Upper lobe of left lung (tissue), 6 donors: Measurements from ENCODE around the gene ADAMTS7. TPM values are rescaled to one million over a fixed set of nuclear protein-coding genes. Genes with fewer than 3 reads are reported as not detected.
"Not testable (repeated sequence)": the region's sequence is repeated elsewhere in the genome, so short reads cannot be mapped to it uniquely, and the experiment has no call there.

Source experiments
- ATAC-seq, 2 donors: fragments of 200-7000 bp; cut with Tn5 transposase; one replicate each; pipeline ENCODE4 v1.9.1; 2022; ENCODE audit warnings: mild to moderate bottlenecking in 2 of 2, moderate library complexity in 2 of 2; ENCODE audit not compliant: low FRiP score in 2 of 2
- DNase-seq, 2 donors: peaks; one replicate each; pipeline ENCODE4 v3.0.0-alpha.2; 2019 to 2020
- H3K27ac ChIP-seq, 4 donors: fragments of 200-600 bp; sonication (generic); one replicate each; pipeline ENCODE4 v1.5.1; 2016 to 2019
- H3K27me3 ChIP-seq, 4 donors: fragments of 200-600 bp; sonication (generic); one replicate each; pipeline ENCODE4 v1.5.1; 2017 to 2019
- H3K36me3 ChIP-seq, 4 donors: fragments of 200-600 bp; sonication (generic); one replicate each; pipeline ENCODE4 v1.5.1; 2016 to 2019
- H3K4me1 ChIP-seq, 4 donors: fragments of 200-600 bp; sonication (generic); one replicate each; pipeline ENCODE4 v1.5.1; 2018 to 2019
- H3K4me3 ChIP-seq, 4 donors: fragments of 200-600 bp; sonication (generic); one replicate each; pipeline ENCODE4 v1.5.1; 2017 to 2019; ENCODE audit warnings: mild to moderate bottlenecking in 2 of 4, moderate library complexity in 1 of 4
- H3K9me3 ChIP-seq, 4 donors: fragments of 200-600 bp; sonication (generic); one replicate each; pipeline ENCODE4 v1.5.1; 2018 to 2019
- CTCF ChIP-seq, 6 experiments: fragments of 450-650 bp in 4 of 6; fragments of 200-600 bp in 2 of 6; sonication (generic) in 2 of 6; IDR thresholded peaks; one replicate each; pipeline ENCODE4 v1.5.1; 2016 to 2019; ENCODE audit warnings: antibody characterized with exemption in 6 of 6
- EP300 ChIP-seq, 4 donors: sonication (generic); formaldehyde crosslinking; IDR thresholded peaks; one replicate each; pipeline ENCODE4 v1.5.1; 2017; ENCODE audit warnings: antibody characterized with exemption in 4 of 4, control low read depth in 2 of 4
- POLR2A ChIP-seq, 4 donors: fragments of 450-650 bp; IDR thresholded peaks; one replicate each; pipeline ENCODE4 v1.5.1; 2016 to 2017; ENCODE audit warnings: antibody characterized with exemption in 4 of 4, mild to moderate bottlenecking in 2 of 4
- POLR2AphosphoS5 ChIP-seq, 2 donors: sonication (generic); formaldehyde crosslinking; IDR thresholded peaks; one replicate each; pipeline ENCODE4 v1.5.1; 2017; ENCODE audit warnings: antibody characterized with exemption in 2 of 2
- WGBS, 2 donors: methylation state at CpG; one replicate each; pipeline ENCODE4 v1.1.5; 2017 to 2018; 5-methylcytosine and 5-hydroxymethylcytosine counted together
- total RNA-seq, 6 donors: library from RNA; depleted of rRNA in 4 of 6; stranded (reverse); fragments of >200 nt in 4 of 6; gene quantifications; one replicate each; pipeline versions ENCODE4 v1.1.0 to v1.2.1, GENCODE V29; 2016 to 2021
- donor health status: DM: no; HTN: no; CAD: no; lungs with moderate emphysema.
- donor health status: DM: no; HTN: yes; CAD: no; lungs with severe emphysema.

The ADAMTS7 gene
- total RNA-seq, 6 donors from 2014 or later, result 1.8 to 10.2 (median 5.1) TPM

- not testable (repeated sequence) for H3K27me3 ChIP-seq, H3K36me3 ChIP-seq, H3K9me3 ChIP-seq, ATAC-seq, H3K4me3 ChIP-seq
- Histone ChIP-seq H3K4me1 (peaks cover 21 to 32% (median 28%) of the 10 kb centered on the region in 4 donors), H3K27ac (peak overlapping the region in 1 of 4 donors; percentile 42)
- 83 to 94% methylated on average over 9 to 11 of the region's 11 CpGs for WGBS, 2 donors
- peak in 1 of 2 donors; percentile 54 for DNase-seq
These were observed 52.6 kb downstream of the ADAMTS7 start for GRCh38 chr15:78758486-78759200.

- DNase-seq, result peak in 1 of 2 donors; percentile 30
- not testable (repeated sequence) for H3K27ac ChIP-seq, H3K4me3 ChIP-seq, H3K27me3 ChIP-seq, ATAC-seq, H3K36me3 ChIP-seq, H3K9me3 ChIP-seq
- peaks cover 21 to 32% (median 28%) of the 10 kb centered on the region in 4 donors for H3K4me1 ChIP-seq
- WGBS, 2 donors, result 89 to 94% methylated on average over 3 to 8 of the region's 8 CpGs
These were observed 53.2 kb downstream of the ADAMTS7 start for GRCh38 chr15:78758084-78758483.

- DNase-seq (no peak), ATAC-seq (no peak)
- WGBS, 2 donors, result 96 to 97% methylated on average over 10 of the region's 10 CpGs
- no peaks in the 10 kb centered on the region for H3K36me3 ChIP-seq
- no peaks in the 10 kb centered on the region for H3K27me3 ChIP-seq
- TF ChIP-seq EP300 (IDR thresholded peaks at IDR 0.05) (no peak), CTCF (IDR thresholded peaks at IDR 0.05) (no peak), POLR2A (IDR thresholded peaks at IDR 0.05) (no peak), POLR2AphosphoS5 (IDR thresholded peaks at IDR 0.05) (no peak)
- no peaks in the 10 kb centered on the region for H3K9me3 ChIP-seq
- H3K27ac ChIP-seq, result peak overlapping the region in 2 of 4 donors; percentile 69 to 70
- no peak overlapping the region for H3K4me3 ChIP-seq
- H3K4me1 ChIP-seq, result peaks cover 21 to 32% (median 28%) of the 10 kb centered on the region in 4 donors
These were observed 53.7 kb downstream of the ADAMTS7 start for GRCh38 chr15:78757636-78757905.

- TF ChIP-seq POLR2AphosphoS5 (IDR thresholded peaks at IDR 0.05), result peak in 1 of 2 donors; percentile 9
- WGBS, 2 donors, result 39 to 63% methylated on average over 7 to 22 of the region's 25 CpGs
- H3K27me3 ChIP-seq, H3K9me3 ChIP-seq, H3K4me3 ChIP-seq, H3K36me3 ChIP-seq: not testable (repeated sequence)
- DNase-seq, result peak; percentile 36 to 74
- ATAC-seq, result peak; percentile 49 to 84
- Histone ChIP-seq H3K27ac (peak overlapping the region; percentile 49 to 70 (median 62)), H3K4me1 (peaks cover 21 to 28% (median 24%) of the 10 kb centered on the region in 4 donors)
These were observed 54.3 kb downstream of the ADAMTS7 start for GRCh38 chr15:78756781-78757635.

- Histone ChIP-seq H3K27ac (peak overlapping the region in 1 of 4 donors; percentile 11), H3K4me1 (peaks cover 11 to 19% (median 17%) of the 10 kb centered on the region in 4 donors)
- H3K36me3 ChIP-seq, H3K27me3 ChIP-seq, H3K9me3 ChIP-seq, H3K4me3 ChIP-seq: not testable (repeated sequence)
- DNase-seq, result peak in 1 of 2 donors; percentile 59
- peak in 4 of 6 experiments; percentile 20 to 41 (median 34) for TF ChIP-seq CTCF (IDR thresholded peaks at IDR 0.05)
- WGBS, 2 donors, result 63% methylated on average over 13 of the region's 13 CpGs
- peak in 1 of 2 donors; percentile 49 for ATAC-seq
These were observed 55.2 kb downstream of the ADAMTS7 start for GRCh38 chr15:78755900-78756591.

- 71 to 74% methylated on average over 13 of the region's 14 CpGs for WGBS, 2 donors
- peaks cover 10 to 23% (median 18%) of the 10 kb centered on the region in 4 donors for H3K4me1 ChIP-seq
- H3K36me3 ChIP-seq, H3K4me3 ChIP-seq, H3K27ac ChIP-seq, ATAC-seq, H3K9me3 ChIP-seq, H3K27me3 ChIP-seq: not testable (repeated sequence)
- DNase-seq, result peak in 1 of 2 donors; percentile 31
These were observed 56.5 kb downstream of the ADAMTS7 start for GRCh38 chr15:78754637-78755280.

- ATAC-seq, H3K9me3 ChIP-seq, H3K27me3 ChIP-seq, H3K36me3 ChIP-seq, H3K4me3 ChIP-seq, H3K27ac ChIP-seq: not testable (repeated sequence)
- peak in 1 of 2 donors; percentile 33 for DNase-seq
- peaks cover 10 to 23% (median 15%) of the 10 kb centered on the region in 4 donors for H3K4me1 ChIP-seq
- 84 to 91% methylated on average over 7 to 10 of the region's 10 CpGs for WGBS, 2 donors
These were observed 57.3 kb downstream of the ADAMTS7 start for GRCh38 chr15:78753751-78754535.

GRCh38 chr15:78753359-78753659 is 58.0 kb downstream of the ADAMTS7 start:
- not testable (repeated sequence) for DNase-seq, H3K4me3 ChIP-seq, ATAC-seq, H3K9me3 ChIP-seq, H3K27me3 ChIP-seq, H3K36me3 ChIP-seq, H3K27ac ChIP-seq
- peaks cover 10 to 23% (median 15%) of the 10 kb centered on the region in 4 donors for H3K4me1 ChIP-seq
- WGBS, 2 donors, result 90 to 93% methylated on average over 3 to 7 of the region's 7 CpGs
